Spleen (tissue), 11 donors: ENCODE measurements around the gene ADRB2. TPM values are rescaled to one million over a fixed set of nuclear protein-coding genes. Genes with fewer than 3 reads are reported as not detected.
"Not testable (repeated sequence)": the region's sequence is repeated elsewhere in the genome, so short reads cannot be mapped to it uniquely, and the experiment has no call there.

Experiments
- DNase-seq: peaks from one replicate; pipeline ENCODE4 v3.0.0-alpha.2; 2020
- H3K27ac ChIP-seq, 8 donors: fragments of 200-600 bp; sonication (generic) in 7 of 8; 1 replicate in 4 of 8; 2 replicates in 4 of 8; pipeline versions ENCODE4 v1.5.0 to v1.8.0; 2016 to 2021; ENCODE audit warnings: inconsistent platforms in 4 of 8, mild to moderate bottlenecking in 4 of 8, moderate library complexity in 1 of 8
- H3K27me3 ChIP-seq, 7 donors: fragments of 200-600 bp; sonication (generic) in 6 of 7; replicated peaks in 1 of 7; 1 replicate in 4 of 7; 2 replicates in 3 of 7; pipeline versions ENCODE4 v1.5.0 to v1.8.0; 2016 to 2021; ENCODE audit warnings: inconsistent platforms in 3 of 7, mild to moderate bottlenecking in 1 of 7
- H3K36me3 ChIP-seq, 6 donors: fragments of 200-600 bp; sonication (generic) in 5 of 6; 1 replicate in 4 of 6; 2 replicates in 2 of 6; pipeline versions ENCODE4 v1.5.0 to v1.8.0; 2016 to 2021; ENCODE audit warnings: inconsistent platforms in 2 of 6
- H3K4me1 ChIP-seq, 6 donors: fragments of 200-600 bp; sonication (generic) in 5 of 6; 1 replicate in 3 of 6; 2 replicates in 3 of 6; pipeline versions ENCODE4 v1.5.0 to v1.8.0; 2016 to 2021; ENCODE audit warnings: inconsistent platforms in 3 of 6
- H3K4me3 ChIP-seq, 8 donors: fragments of 200-600 bp; sonication (generic) in 7 of 8; 1 replicate in 4 of 8; 2 replicates in 4 of 8; pipeline versions ENCODE4 v1.5.0 to v1.8.0; 2016 to 2021; ENCODE audit warnings: inconsistent platforms in 4 of 8, mild to moderate bottlenecking in 4 of 8, moderate library complexity in 2 of 8
- H3K9me3 ChIP-seq, 8 donors: fragments of 200-600 bp; sonication (generic) in 7 of 8; 1 replicate in 4 of 8; 2 replicates in 4 of 8; pipeline versions ENCODE4 v1.5.0 to v1.8.0; 2016 to 2021; ENCODE audit warnings: inconsistent platforms in 4 of 8
- POLR2A ChIP-seq, 3 donors: fragments of 450-650 bp; IDR thresholded peaks; one replicate each; pipeline ENCODE4 v1.5.1; 2017; ENCODE audit warnings: antibody characterized with exemption in 3 of 3, mild to moderate bottlenecking in 1 of 3
- POLR2AphosphoS5 ChIP-seq, 3 donors: sonication (generic); formaldehyde crosslinking; IDR thresholded peaks; one replicate each; pipeline ENCODE4 v1.5.1; 2017; ENCODE audit warnings: antibody characterized with exemption in 3 of 3
- WGBS, 5 donors: extraction: QIAGEN DNeasy Blood & Tissue Kit in 3 of 5; methylation state at CpG; one replicate each; pipeline versions ENCODE4 v1.1.5 to v1.1.7; 2013 to 2018; 5-methylcytosine and 5-hydroxymethylcytosine counted together
- intact Hi-C: fragments of 100-400 bp; cut with DNase I; formaldehyde crosslinking; loops from one replicate; pipeline ENCODE4 v1.15.0; 2023; ENCODE audit warnings: low total_unique reads
- polyA plus RNA-seq, 3 donors: library from polyadenylated mRNA; stranded (reverse); fragments of 200-250 nt; gene quantifications; one replicate each; pipeline ENCODE4 v1.2.1, GENCODE V29; 2013
- total RNA-seq, 7 donors: library from RNA; depleted of rRNA in 3 of 7; stranded (reverse); fragments of >200 nt in 3 of 7; fragmentation: NEBNext Ultra II Directional in 4 of 7; extraction: Animal tissue kit (Norgen Biotek cat#: 25700) in 4 of 7; gene quantifications; one replicate each; pipeline versions ENCODE4 v1.1.0 to v1.2.1, GENCODE V29; 2016 to 2021
- TF ChIP-seq, protein P1 (sequence below), 11 experiments: fragments of 200-600 bp in 7 of 11; fragments of 450-650 bp in 4 of 11; sonication (generic) in 4 of 11; IDR thresholded peaks in 8 of 11; conservative IDR thresholded peaks in 3 of 11; 1 replicate in 7 of 11; 2 replicates in 4 of 11; pipeline versions ENCODE4 v1.4.0 to v1.8.0; 2016 to 2021; ENCODE audit warnings: antibody characterized with exemption in 11 of 11, inconsistent platforms in 4 of 11, mild to moderate bottlenecking in 1 of 11
- donor health status: healthy with polysubstance abuse.
- donor health status: DM: no; HTN: no; CAD: no; lungs with moderate emphysema.
- donor health status: DM: no; HTN: no; CAD: no.
- donor health status: Bipolar disorder and iron deficiency.
- donor health status: healthy.
- donor health status: DM: no; HTN: no; CAD: no.
- donor health status: DM: yes; HTN: yes; CAD: no.

The ADRB2 gene
- total and polyA plus RNA-seq, 10 donors: 1.2 to 23.1 (median 9.4) TPM

DNA sequence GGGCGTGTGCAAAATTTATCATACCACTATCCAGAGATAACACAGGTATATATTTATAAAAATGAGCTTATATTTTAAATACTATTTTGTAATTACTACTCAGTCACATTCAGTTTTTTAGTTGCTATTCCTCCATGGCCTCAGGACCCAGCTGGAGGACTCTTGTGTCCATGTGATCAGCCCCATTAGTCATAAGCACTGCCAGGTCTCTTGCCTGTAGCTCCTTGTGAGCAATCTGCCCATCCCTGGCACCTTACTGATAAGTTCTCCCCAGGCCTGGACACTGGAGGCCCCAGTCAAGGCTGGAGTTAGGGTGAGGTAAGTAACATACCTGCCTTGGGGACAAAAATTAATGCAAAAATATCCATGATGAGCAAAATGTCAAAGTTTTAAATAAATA is 29.5 kb upstream of the ADRB2 start:
- no peak overlapping the region for H3K27ac ChIP-seq
- WGBS, 5 donors: 95 to 100% (median 96%) methylated on average over 1 of the region's 1 CpG

DNA sequence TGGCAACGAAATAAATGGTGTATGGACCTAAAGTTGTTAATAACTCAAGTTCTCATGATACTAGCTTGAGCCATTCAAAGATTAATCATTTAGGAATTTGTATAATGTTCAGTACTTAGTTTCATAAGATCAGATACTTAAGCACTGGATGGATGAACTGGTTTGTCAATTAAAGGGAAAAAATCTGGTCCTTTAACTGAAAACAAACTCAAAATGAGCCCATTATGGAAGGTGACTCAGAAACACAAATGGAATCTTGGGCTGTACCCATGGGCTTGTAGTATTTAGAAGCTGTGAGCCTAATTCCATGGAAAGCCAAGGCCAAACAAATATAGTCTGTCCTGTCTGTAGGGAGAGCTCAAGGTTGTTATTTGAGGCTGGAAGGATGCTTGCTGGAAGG is 27.6 kb upstream of the ADRB2 start:
- no peak overlapping the region for H3K4me3 ChIP-seq
- H3K36me3 ChIP-seq: no peaks in the 10 kb centered on the region
- no peak for DNase-seq
- H3K9me3 ChIP-seq: no peaks in the 10 kb centered on the region
- H3K4me1 ChIP-seq: peaks cover 4 to 28% (median 13%) of the 10 kb centered on the region in 6 donors
- WGBS, 5 donors: 87 to 100% (median 95%) methylated on average over 1 of the region's 1 CpG
- TF ChIP-seq, protein P1, sequence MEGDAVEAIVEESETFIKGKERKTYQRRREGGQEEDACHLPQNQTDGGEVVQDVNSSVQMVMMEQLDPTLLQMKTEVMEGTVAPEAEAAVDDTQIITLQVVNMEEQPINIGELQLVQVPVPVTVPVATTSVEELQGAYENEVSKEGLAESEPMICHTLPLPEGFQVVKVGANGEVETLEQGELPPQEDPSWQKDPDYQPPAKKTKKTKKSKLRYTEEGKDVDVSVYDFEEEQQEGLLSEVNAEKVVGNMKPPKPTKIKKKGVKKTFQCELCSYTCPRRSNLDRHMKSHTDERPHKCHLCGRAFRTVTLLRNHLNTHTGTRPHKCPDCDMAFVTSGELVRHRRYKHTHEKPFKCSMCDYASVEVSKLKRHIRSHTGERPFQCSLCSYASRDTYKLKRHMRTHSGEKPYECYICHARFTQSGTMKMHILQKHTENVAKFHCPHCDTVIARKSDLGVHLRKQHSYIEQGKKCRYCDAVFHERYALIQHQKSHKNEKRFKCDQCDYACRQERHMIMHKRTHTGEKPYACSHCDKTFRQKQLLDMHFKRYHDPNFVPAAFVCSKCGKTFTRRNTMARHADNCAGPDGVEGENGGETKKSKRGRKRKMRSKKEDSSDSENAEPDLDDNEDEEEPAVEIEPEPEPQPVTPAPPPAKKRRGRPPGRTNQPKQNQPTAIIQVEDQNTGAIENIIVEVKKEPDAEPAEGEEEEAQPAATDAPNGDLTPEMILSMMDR (IDR thresholded peaks at IDR 0.05 in 8 of 11, conservative IDR thresholded peaks at IDR 0.05 in 3 of 11): no peak
- TF ChIP-seq POLR2AphosphoS5 (IDR thresholded peaks at IDR 0.05) (no peak), POLR2A (IDR thresholded peaks at IDR 0.05) (no peak)
- H3K27me3 ChIP-seq: no peaks in the 10 kb centered on the region
- no peak overlapping the region for H3K27ac ChIP-seq
- intact Hi-C loops: no loop called here

More for the DNA sequence above, 29.5 kb upstream of the ADRB2 start:
- Histone ChIP-seq H3K4me1 (peaks cover 4 to 29% (median 14%) of the 10 kb centered on the region in 6 donors), H3K9me3 (no peaks in the 10 kb centered on the region), H3K27me3 (no peaks in the 10 kb centered on the region), H3K4me3 (no peak overlapping the region), H3K36me3 (no peaks in the 10 kb centered on the region)
- TF ChIP-seq POLR2AphosphoS5 (IDR thresholded peaks at IDR 0.05) (no peak), POLR2A (IDR thresholded peaks at IDR 0.05) (no peak)
- TF ChIP-seq, protein P1 (IDR thresholded peaks at IDR 0.05 in 8 of 11, conservative IDR thresholded peaks at IDR 0.05 in 3 of 11): no peak
- DNase-seq: no peak
- intact Hi-C loops: no loop called here

DNA sequence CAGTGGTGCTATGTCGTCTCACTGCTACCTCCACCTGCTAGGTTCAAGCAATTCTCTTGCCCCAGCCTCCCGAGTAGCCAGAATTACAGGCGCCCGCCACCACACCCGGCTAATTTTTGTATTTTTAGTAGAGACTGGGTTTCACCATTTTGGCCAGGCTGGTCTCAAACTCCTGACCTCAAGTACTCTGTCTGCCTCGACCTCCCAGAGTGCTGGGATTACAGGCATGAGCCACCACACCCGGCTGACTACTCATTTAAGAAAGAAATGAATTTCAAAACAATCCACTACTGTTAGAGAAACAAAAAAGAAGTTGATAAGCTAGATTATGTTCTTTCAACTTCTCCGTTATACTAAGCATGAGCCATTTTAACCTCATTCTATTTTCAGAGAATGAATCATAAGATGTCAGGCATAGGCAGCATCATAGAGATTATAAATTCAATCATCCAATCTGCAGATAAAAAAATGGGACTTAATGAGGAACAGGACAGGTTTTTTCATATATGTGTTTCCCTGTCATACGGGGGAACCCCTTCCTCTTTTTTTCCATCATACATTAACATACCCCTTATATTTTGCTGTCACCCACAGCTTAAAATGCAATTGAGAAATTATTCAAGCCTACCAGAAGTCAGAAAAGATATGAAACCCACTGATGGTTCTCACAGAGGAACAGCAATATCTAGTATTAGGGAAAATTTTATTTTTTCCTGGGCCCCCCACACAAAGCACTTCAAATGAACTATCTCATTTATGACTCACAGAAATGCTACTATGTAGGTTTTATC is 26.5 kb upstream of the ADRB2 start:
- Histone ChIP-seq H3K27me3 (no peaks in the 10 kb centered on the region), H3K4me3 (no peak overlapping the region), H3K9me3 (no peaks in the 10 kb centered on the region), H3K36me3 (no peaks in the 10 kb centered on the region), H3K4me1 (peaks cover 0 to 26% (median 9%) of the 10 kb centered on the region in 6 donors), H3K27ac (no peak overlapping the region)
- intact Hi-C loops: no loop called here
- WGBS, 5 donors: 66 to 75% (median 69%) methylated on average over 9 of the region's 9 CpGs
- no peak for DNase-seq
- no peak for TF ChIP-seq POLR2AphosphoS5 (IDR thresholded peaks at IDR 0.05)
- TF ChIP-seq POLR2A (IDR thresholded peaks at IDR 0.05): no peak
- TF ChIP-seq, protein P1 (IDR thresholded peaks at IDR 0.05 in 8 of 11, conservative IDR thresholded peaks at IDR 0.05 in 3 of 11): no peak

DNA sequence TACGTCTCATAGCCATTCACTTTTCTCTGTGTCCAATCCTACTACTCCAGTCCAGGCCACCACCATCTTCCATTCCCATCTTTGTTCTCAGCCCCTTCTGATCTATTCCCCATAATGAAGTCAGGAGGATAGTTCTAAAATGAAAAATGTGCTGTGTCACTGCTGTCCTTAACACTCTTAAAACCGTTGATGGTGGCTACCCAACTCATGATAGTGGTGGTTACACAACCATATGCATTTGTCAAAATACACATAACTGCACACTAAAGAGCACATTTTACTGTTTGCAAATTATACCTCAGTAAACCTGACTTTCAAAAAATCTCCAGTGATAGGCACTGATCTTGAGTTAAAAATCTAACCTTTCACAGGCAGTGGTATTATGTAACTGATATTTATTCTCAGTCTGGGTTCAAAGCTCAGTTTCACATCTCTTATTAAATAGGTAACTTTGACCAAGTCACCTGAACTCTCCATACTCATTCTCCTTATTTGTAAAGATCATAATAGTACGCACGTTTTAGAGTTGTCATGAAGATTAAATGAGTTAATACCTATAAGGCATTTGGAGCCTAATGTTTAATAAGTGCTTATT is 24.6 kb upstream of the ADRB2 start:
- Histone ChIP-seq H3K9me3 (no peaks in the 10 kb centered on the region), H3K27me3 (no peaks in the 10 kb centered on the region), H3K4me3 (no peak overlapping the region), H3K36me3 (no peaks in the 10 kb centered on the region), H3K4me1 (peaks cover 11 to 37% (median 21%) of the 10 kb centered on the region in 6 donors), H3K27ac (no peak overlapping the region)
- intact Hi-C loops: no loop called here
- TF ChIP-seq POLR2A (IDR thresholded peaks at IDR 0.05): no peak
- no peak for TF ChIP-seq POLR2AphosphoS5 (IDR thresholded peaks at IDR 0.05)
- TF ChIP-seq, protein P1 (IDR thresholded peaks at IDR 0.05 in 8 of 11, conservative IDR thresholded peaks at IDR 0.05 in 3 of 11): no peak
- no peak for DNase-seq
- 77 to 90% (median 78%) methylated on average over 4 of the region's 4 CpGs for WGBS, 5 donors

DNA sequence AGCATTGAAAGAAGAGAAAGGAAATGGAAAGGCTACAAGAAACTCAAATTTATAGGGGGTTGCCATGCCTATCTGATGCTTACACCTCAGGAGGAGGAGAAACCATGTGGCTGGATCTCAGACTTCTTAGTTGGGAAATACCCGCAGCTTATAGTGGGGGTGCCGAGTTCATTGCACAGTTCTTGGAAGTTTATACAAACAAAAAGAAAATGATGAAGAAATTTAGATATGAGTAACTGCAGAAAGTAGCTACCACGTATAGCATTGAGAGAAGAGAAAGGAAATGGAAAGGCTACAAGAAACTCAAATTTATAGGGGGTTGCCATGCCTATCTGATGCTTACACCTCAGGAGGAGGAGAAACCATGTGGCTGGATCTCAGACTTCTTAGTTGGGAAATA is 23.0 kb upstream of the ADRB2 start:
- H3K27me3 ChIP-seq, DNase-seq, H3K4me3 ChIP-seq, H3K9me3 ChIP-seq, intact Hi-C loops, H3K27ac ChIP-seq, H3K36me3 ChIP-seq: not testable (repeated sequence)
- peaks cover 25 to 54% (median 38%) of the 10 kb centered on the region in 6 donors for H3K4me1 ChIP-seq
- 39 to 65% (median 48%) methylated on average over 3 of the region's 3 CpGs for WGBS, 5 donors
